Measurements from ENCODE around the gene ANKRD13C. TPM values are rescaled to one million over a fixed set of nuclear protein-coding genes. Genes with fewer than 3 reads are reported as not detected.
"Not testable (repeated sequence)": the region's sequence is repeated elsewhere in the genome, so short reads cannot be mapped to it uniquely, and the experiment has no call there.

Gene ANKRD13C
- total RNA-seq, 1 experiment from 2014 or later: 17.8 TPM

DNA sequence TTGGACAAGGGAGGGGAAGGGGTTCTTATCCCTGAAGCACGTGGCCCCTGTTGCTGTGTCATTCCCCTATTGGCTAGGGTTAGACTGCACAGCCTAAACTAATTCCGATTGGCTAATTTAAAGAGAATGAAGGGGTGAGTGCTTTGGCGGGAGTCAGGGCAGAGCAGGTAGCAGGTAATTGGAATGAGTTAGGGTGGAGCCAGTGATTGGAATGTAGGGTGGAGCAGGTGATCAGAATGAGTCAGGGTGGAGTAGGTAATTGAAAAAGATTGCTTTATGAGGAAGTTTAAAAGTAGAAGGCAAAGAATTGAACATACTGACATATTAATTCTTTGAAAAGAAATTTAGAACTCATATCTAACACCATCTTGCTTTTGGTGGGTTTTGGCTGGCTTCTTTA, 12.5 kb upstream of the ANKRD13C start:
- H3K27ac Mint-ChIP-seq (ENCODE audit: low read depth, unreplicated experiment); DNase-seq (ENCODE audit: unreplicated experiment); H3K27me3 Mint-ChIP-seq (ENCODE audit: insufficient read depth, unreplicated experiment); CTCF ChIA-PET; BruUV-seq (replicated peaks); H3K4me1 Mint-ChIP-seq (ENCODE audit: insufficient read depth, unreplicated experiment); H3K4me3 Mint-ChIP-seq (ENCODE audit: unreplicated experiment); H3K9me3 Mint-ChIP-seq (ENCODE audit: unreplicated experiment); H3K36me3 Mint-ChIP-seq (ENCODE audit: insufficient read depth, unreplicated experiment); POLR2A ChIA-PET; intact Hi-C loops (cut with micrococcal nuclease): not testable (repeated sequence)

DNA sequence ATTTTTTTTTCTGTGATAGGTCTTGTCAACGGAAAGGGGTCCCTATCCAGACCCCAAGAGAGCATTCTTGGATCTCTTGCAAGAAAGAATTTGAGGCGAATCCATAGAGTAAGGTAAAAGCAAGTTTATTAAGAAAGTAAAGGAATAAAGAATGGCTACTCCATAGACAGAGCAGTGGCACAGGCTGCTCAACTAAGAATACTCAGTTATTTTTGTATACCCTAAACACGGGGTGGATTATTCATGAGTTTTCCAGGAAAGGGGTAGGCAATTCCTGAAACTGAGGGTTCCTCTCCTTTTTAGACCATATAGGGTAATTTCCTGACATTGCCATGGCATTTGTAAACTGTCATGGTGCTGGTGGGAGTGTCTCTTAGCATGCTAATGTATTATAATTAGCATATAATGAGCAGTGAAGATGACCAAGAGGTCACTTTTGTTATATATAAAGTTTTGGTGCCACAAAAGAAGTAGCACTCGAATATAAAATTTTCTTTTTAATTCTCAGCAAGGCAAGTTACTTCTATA, 12.0 kb upstream of the ANKRD13C start:
- DNase-seq (ENCODE audit: unreplicated experiment); H3K4me3 Mint-ChIP-seq (ENCODE audit: unreplicated experiment); CTCF ChIA-PET; POLR2A ChIA-PET; H3K4me1 Mint-ChIP-seq (ENCODE audit: insufficient read depth, unreplicated experiment); intact Hi-C loops (cut with micrococcal nuclease); H3K36me3 Mint-ChIP-seq (ENCODE audit: insufficient read depth, unreplicated experiment); BruUV-seq (replicated peaks); H3K9me3 Mint-ChIP-seq (ENCODE audit: unreplicated experiment); H3K27ac Mint-ChIP-seq (ENCODE audit: low read depth, unreplicated experiment); H3K27me3 Mint-ChIP-seq (ENCODE audit: insufficient read depth, unreplicated experiment): not testable (repeated sequence)

DNA sequence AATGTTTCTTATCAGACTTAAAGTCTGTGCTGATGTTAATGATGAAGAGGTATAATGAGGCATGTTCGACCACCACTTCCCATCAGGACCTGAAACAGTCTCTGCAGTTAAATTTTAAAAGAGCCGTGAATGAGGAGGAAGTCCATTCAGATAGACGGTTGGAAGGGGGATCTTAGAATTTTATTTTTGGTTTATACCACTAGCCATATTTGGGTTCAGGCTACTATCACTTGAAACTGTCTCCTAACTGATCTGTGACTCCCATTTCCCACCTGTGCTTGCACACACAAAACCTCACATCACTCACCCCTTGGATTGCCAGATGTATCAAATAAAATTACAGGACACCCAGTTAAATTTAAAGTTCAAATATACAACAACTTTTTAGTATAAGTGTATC, 9.9 kb upstream of the ANKRD13C start:
- BruUV-seq (replicated peaks): no TSS peak
- no peak overlapping the region for H3K4me3 Mint-ChIP-seq (ENCODE audit: unreplicated experiment)
- H3K36me3 Mint-ChIP-seq (ENCODE audit: insufficient read depth, unreplicated experiment): no peaks in the 10 kb centered on the region
- no peaks in the 10 kb centered on the region for H3K27me3 Mint-ChIP-seq (ENCODE audit: insufficient read depth, unreplicated experiment)
- H3K9me3 Mint-ChIP-seq (ENCODE audit: unreplicated experiment): no peaks in the 10 kb centered on the region
- DNase-seq (ENCODE audit: unreplicated experiment): no peak
- no peak overlapping the region for H3K27ac Mint-ChIP-seq (ENCODE audit: low read depth, unreplicated experiment)
- TF ChIP-seq, protein P1, sequence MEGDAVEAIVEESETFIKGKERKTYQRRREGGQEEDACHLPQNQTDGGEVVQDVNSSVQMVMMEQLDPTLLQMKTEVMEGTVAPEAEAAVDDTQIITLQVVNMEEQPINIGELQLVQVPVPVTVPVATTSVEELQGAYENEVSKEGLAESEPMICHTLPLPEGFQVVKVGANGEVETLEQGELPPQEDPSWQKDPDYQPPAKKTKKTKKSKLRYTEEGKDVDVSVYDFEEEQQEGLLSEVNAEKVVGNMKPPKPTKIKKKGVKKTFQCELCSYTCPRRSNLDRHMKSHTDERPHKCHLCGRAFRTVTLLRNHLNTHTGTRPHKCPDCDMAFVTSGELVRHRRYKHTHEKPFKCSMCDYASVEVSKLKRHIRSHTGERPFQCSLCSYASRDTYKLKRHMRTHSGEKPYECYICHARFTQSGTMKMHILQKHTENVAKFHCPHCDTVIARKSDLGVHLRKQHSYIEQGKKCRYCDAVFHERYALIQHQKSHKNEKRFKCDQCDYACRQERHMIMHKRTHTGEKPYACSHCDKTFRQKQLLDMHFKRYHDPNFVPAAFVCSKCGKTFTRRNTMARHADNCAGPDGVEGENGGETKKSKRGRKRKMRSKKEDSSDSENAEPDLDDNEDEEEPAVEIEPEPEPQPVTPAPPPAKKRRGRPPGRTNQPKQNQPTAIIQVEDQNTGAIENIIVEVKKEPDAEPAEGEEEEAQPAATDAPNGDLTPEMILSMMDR (IDR thresholded peaks at IDR 0.05; ENCODE audit: unreplicated experiment): no peak
- CTCF ChIA-PET: no interaction called here
- POLR2A ChIA-PET: no interaction called here
- intact Hi-C loops (cut with micrococcal nuclease): no loop called here
- peaks cover 5% of the 10 kb centered on the region for H3K4me1 Mint-ChIP-seq (ENCODE audit: insufficient read depth, unreplicated experiment)

DNA sequence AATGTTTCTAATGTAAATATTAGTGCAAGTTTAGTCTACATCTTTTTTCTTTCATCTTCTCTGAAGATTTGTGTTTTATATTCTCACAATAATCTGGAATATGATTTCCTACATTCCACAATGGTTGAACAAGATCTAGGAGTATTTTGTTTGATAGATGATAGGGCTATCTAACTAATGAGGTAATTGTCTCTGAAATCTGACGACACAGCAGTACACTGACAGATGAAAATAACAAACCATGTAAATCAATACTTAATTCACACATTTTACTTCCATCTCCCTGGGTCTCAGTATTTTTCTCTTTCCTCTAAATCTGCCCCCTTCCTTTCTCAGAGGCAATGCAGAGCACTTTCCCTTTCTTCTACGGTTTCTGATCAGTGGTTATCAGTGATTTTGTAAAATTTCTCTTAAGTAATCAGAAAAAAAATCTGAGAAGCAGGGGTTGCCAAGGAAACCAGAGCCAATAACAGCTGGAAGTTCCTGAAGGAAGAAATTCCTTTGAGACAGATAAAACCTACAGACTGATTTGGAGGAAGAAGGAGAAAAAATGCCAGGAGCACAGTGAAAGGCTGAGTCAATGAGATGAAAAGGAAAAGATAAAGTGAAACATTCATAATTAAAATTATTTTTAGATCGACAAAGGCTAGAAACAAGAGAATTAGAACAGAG, 7.3 kb upstream of the ANKRD13C start:
- H3K27ac Mint-ChIP-seq (ENCODE audit: low read depth, unreplicated experiment): no peak overlapping the region
- BruUV-seq (replicated peaks): no TSS peak
- no peak overlapping the region for H3K4me3 Mint-ChIP-seq (ENCODE audit: unreplicated experiment)
- peaks cover 5% of the 10 kb centered on the region for H3K4me1 Mint-ChIP-seq (ENCODE audit: insufficient read depth, unreplicated experiment)
- intact Hi-C loops (cut with micrococcal nuclease): no loop called here
- no peaks in the 10 kb centered on the region for H3K36me3 Mint-ChIP-seq (ENCODE audit: insufficient read depth, unreplicated experiment)
- POLR2A ChIA-PET: interaction anchor here (1.1 kb wide), 1 partner anchor 157 kb away, joined by 4 read pairs; no protein-coding TSS in a partner anchor
- TF ChIP-seq, protein P1 (IDR thresholded peaks at IDR 0.05; ENCODE audit: unreplicated experiment): no peak
- CTCF ChIA-PET: interaction anchor here (0.6 kb wide), 1 partner anchor 9 kb away, joined by 4 read pairs; no protein-coding TSS in a partner anchor
- H3K9me3 Mint-ChIP-seq (ENCODE audit: unreplicated experiment): no peaks in the 10 kb centered on the region
- DNase-seq (ENCODE audit: unreplicated experiment): no peak
- H3K27me3 Mint-ChIP-seq (ENCODE audit: insufficient read depth, unreplicated experiment): no peaks in the 10 kb centered on the region

DNA sequence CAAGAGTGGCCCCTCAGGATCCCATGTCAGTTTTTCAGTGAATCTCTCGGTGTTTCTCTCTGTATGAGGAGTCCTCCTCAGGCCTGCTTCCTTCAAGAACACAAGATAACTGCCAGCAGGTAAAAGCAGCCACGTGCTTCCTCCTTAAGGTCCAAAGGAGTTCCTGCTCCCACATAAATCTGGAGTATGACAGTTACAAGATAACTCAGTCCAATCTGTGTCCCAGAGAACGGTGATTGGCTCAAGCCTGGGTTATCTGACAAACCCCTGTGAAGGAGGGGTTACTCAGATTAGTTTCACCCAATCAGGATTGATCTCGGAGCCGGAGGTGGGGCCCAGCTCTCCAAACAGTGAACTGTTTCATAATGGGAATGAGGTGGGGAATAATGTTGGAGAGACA, 5.8 kb upstream of the ANKRD13C start:
- no peaks in the 10 kb centered on the region for H3K9me3 Mint-ChIP-seq (ENCODE audit: unreplicated experiment)
- no peak for DNase-seq (ENCODE audit: unreplicated experiment)
- TF ChIP-seq, protein P1 (IDR thresholded peaks at IDR 0.05; ENCODE audit: unreplicated experiment): no peak
- BruUV-seq (replicated peaks): no TSS peak
- H3K36me3 Mint-ChIP-seq (ENCODE audit: insufficient read depth, unreplicated experiment): no peaks in the 10 kb centered on the region
- H3K4me1 Mint-ChIP-seq (ENCODE audit: insufficient read depth, unreplicated experiment): peaks cover 11% of the 10 kb centered on the region
- no peak overlapping the region for H3K27ac Mint-ChIP-seq (ENCODE audit: low read depth, unreplicated experiment)
- no peaks in the 10 kb centered on the region for H3K27me3 Mint-ChIP-seq (ENCODE audit: insufficient read depth, unreplicated experiment)
- ChIA-PET CTCF (no interaction called here), POLR2A (interaction anchor here (0.5 kb wide), 1 partner anchor 17 kb away, joined by 3 read pairs; no protein-coding TSS in a partner anchor)
- intact Hi-C loops (cut with micrococcal nuclease): no loop called here
- H3K4me3 Mint-ChIP-seq (ENCODE audit: unreplicated experiment): no peak overlapping the region
